Immature natural killer cell (primary cell): ENCODE measurements around the gene FAM120A. TPM values are rescaled to one million over a fixed set of nuclear protein-coding genes. Genes with fewer than 3 reads are reported as not detected.
"Not testable (repeated sequence)": the region's sequence is repeated elsewhere in the genome, so short reads cannot be mapped to it uniquely, and the experiment has no call there.

ENCODE experiments used
- DNase-seq, 3 donors: peaks; one replicate each; pipeline ENCODE4 v3.0.0; 2022; ENCODE audit warnings: mixed read lengths in 1 of 3
- H3K27ac Mint-ChIP-seq, 6 donors: one replicate each; pipeline ENCODE4 v1.8.0; 2020; ENCODE audit warnings: mixed read lengths in 6 of 6, mild to moderate bottlenecking in 5 of 6, inconsistent platforms in 4 of 6, moderate library complexity in 3 of 6
- H3K27me3 Mint-ChIP-seq, 3 donors: one replicate each; pipeline ENCODE4 v1.8.0; 2020 to 2021; ENCODE audit warnings: low read depth in 3 of 3, mild to moderate bottlenecking in 3 of 3, mixed read lengths in 3 of 3, moderate library complexity in 3 of 3, inconsistent platforms in 1 of 3
- H3K36me3 Mint-ChIP-seq, 3 donors: one replicate each; pipeline ENCODE4 v1.8.0; 2020; ENCODE audit warnings: mixed read lengths in 3 of 3, inconsistent platforms in 2 of 3, mild to moderate bottlenecking in 2 of 3
- H3K4me1 Mint-ChIP-seq, 2 donors: one replicate each; pipeline ENCODE4 v1.8.0; 2020; ENCODE audit warnings: inconsistent platforms in 2 of 2, mild to moderate bottlenecking in 2 of 2, mixed read lengths in 2 of 2, moderate library complexity in 1 of 2
- H3K4me3 Mint-ChIP-seq, 5 donors: one replicate each; pipeline ENCODE4 v1.8.0; 2020; ENCODE audit warnings: mild to moderate bottlenecking in 5 of 5, mixed read lengths in 5 of 5, inconsistent platforms in 3 of 5, moderate library complexity in 3 of 5
- H3K9me3 Mint-ChIP-seq, 6 donors: one replicate each; pipeline ENCODE4 v1.8.0; 2020; ENCODE audit warnings: mild to moderate bottlenecking in 6 of 6, mixed read lengths in 6 of 6, inconsistent platforms in 4 of 6, moderate library complexity in 3 of 6
- polyA plus RNA-seq, 3 donors: library from polyadenylated mRNA; unstranded; fragments of 300-500 nt; fragmentation: Illumina TruSeq; gene quantifications; one replicate each; pipeline ENCODE4 v1.2.3, GENCODE V29; 2021

The FAM120A gene
- polyA plus RNA-seq, 3 donors from 2014 or later, result 6.2 to 16.0 (median 6.9) TPM

- no peaks in the 10 kb centered on the region for H3K9me3 Mint-ChIP-seq
- peaks cover 0 to 2% (median 0%) of the 10 kb centered on the region in 3 donors for H3K27me3 Mint-ChIP-seq
- H3K4me1 Mint-ChIP-seq, result peaks cover 34 to 78% of the 10 kb centered on the region in 2 donors
- H3K27ac Mint-ChIP-seq, result peak overlapping the region in 1 of 6 donors; percentile 41
- peaks cover 8 to 15% (median 9%) of the 10 kb centered on the region in 3 donors for H3K36me3 Mint-ChIP-seq
- DNase-seq, result no peak
- H3K4me3 Mint-ChIP-seq, result no peak overlapping the region
Measured at GRCh38 chr9:93491593-93492232, 40.2 kb downstream of the FAM120A start.

- Mint-ChIP-seq H3K4me1 (peaks cover 31 to 75% of the 10 kb centered on the region in 2 donors), H3K27me3 (peaks cover 0 to 2% (median 0%) of the 10 kb centered on the region in 3 donors), H3K9me3 (no peaks in the 10 kb centered on the region), H3K36me3 (peaks cover 9 to 20% (median 10%) of the 10 kb centered on the region in 3 donors), H3K4me3 (no peak overlapping the region), H3K27ac (peak overlapping the region in 1 of 6 donors; percentile 41)
- DNase-seq, result no peak
Measured at GRCh38 chr9:93492327-93492726, 40.8 kb downstream of the FAM120A start.

- Mint-ChIP-seq H3K27ac (no peak overlapping the region), H3K9me3 (no peaks in the 10 kb centered on the region), H3K27me3 (peaks cover 0 to 2% (median 0%) of the 10 kb centered on the region in 3 donors), H3K4me1 (peaks cover 22 to 59% of the 10 kb centered on the region in 2 donors), H3K4me3 (no peak overlapping the region), H3K36me3 (peaks cover 7 to 17% (median 9%) of the 10 kb centered on the region in 3 donors)
- DNase-seq, result no peak
Measured at GRCh38 chr9:93493949-93494348, 42.5 kb downstream of the FAM120A start.

GRCh38 chr9:93496285-93496684 lies 44.8 kb downstream of the FAM120A start:
- peaks cover 35 to 58% of the 10 kb centered on the region in 2 donors for H3K4me1 Mint-ChIP-seq
- no peak for DNase-seq
- peaks cover 0 to 7% (median 0%) of the 10 kb centered on the region in 3 donors for H3K27me3 Mint-ChIP-seq
- no peak overlapping the region for H3K4me3 Mint-ChIP-seq
- peak overlapping the region in 1 of 6 donors; percentile 27 for H3K27ac Mint-ChIP-seq
- H3K9me3 Mint-ChIP-seq, result no peaks in the 10 kb centered on the region
- peaks cover 8 to 28% (median 12%) of the 10 kb centered on the region in 3 donors for H3K36me3 Mint-ChIP-seq

GRCh38 chr9:93500571-93501298 lies 49.2 kb downstream of the FAM120A start:
- Mint-ChIP-seq H3K4me1 (peaks cover 42 to 52% of the 10 kb centered on the region in 2 donors), H3K27me3 (peaks cover 0 to 9% (median 1%) of the 10 kb centered on the region in 3 donors), H3K36me3 (peaks cover 8 to 21% (median 14%) of the 10 kb centered on the region in 3 donors), H3K9me3 (no peaks in the 10 kb centered on the region), H3K4me3 (peak overlapping the region; percentile 77 to 91 (median 83)), H3K27ac (peak overlapping the region; percentile 85 to 92 (median 90))
- DNase-seq, result no peak

GRCh38 chr9:93501406-93501805 lies 49.9 kb downstream of the FAM120A start:
- Mint-ChIP-seq H3K9me3 (no peaks in the 10 kb centered on the region), H3K4me3 (peak overlapping the region; percentile 77 to 91 (median 83)), H3K27me3 (peaks cover 0 to 7% (median 1%) of the 10 kb centered on the region in 3 donors), H3K4me1 (peaks cover 40 to 52% of the 10 kb centered on the region in 2 donors), H3K27ac (peak overlapping the region; percentile 85 to 92 (median 90)), H3K36me3 (peaks cover 8 to 21% (median 14%) of the 10 kb centered on the region in 3 donors)
- peak; percentile 9 to 22 (median 19) for DNase-seq

- no peak for DNase-seq
- Mint-ChIP-seq H3K4me1 (peaks cover 57 to 71% of the 10 kb centered on the region in 2 donors), H3K36me3 (peaks cover 4 to 11% (median 11%) of the 10 kb centered on the region in 3 donors), H3K4me3 (no peak overlapping the region), H3K27ac (peak overlapping the region in 2 of 6 donors; percentile 13 to 51), H3K9me3 (no peaks in the 10 kb centered on the region), H3K27me3 (peaks cover 0 to 6% (median 1%) of the 10 kb centered on the region in 3 donors)
Measured at GRCh38 chr9:93503381-93503780, 51.9 kb downstream of the FAM120A start.

GRCh38 chr9:93505541-93506132 lies 54.2 kb downstream of the FAM120A start:
- Mint-ChIP-seq H3K4me1 (peaks cover 66 to 81% of the 10 kb centered on the region in 2 donors), H3K4me3 (no peak overlapping the region), H3K36me3 (peaks cover 0 to 3% (median 0%) of the 10 kb centered on the region in 3 donors), H3K27me3 (peaks cover 0 to 6% (median 1%) of the 10 kb centered on the region in 3 donors), H3K27ac (peak overlapping the region in 4 of 6 donors; percentile 13 to 80 (median 32)), H3K9me3 (no peaks in the 10 kb centered on the region)
- no peak for DNase-seq

- Mint-ChIP-seq H3K4me1 (peaks cover 74 to 90% of the 10 kb centered on the region in 2 donors), H3K4me3 (no peak overlapping the region), H3K9me3 (no peaks in the 10 kb centered on the region), H3K27me3 (no peaks in the 10 kb centered on the region), H3K27ac (peak overlapping the region in 5 of 6 donors; percentile 23 to 70 (median 45)), H3K36me3 (peaks cover 0 to 3% (median 0%) of the 10 kb centered on the region in 3 donors)
- DNase-seq, result no peak
Measured at GRCh38 chr9:93507768-93508167, 56.3 kb downstream of the FAM120A start.

- H3K36me3 Mint-ChIP-seq, result peaks cover 0 to 3% (median under 1%) of the 10 kb centered on the region in 3 donors
- H3K4me1 Mint-ChIP-seq, result peaks cover 78 to 95% of the 10 kb centered on the region in 2 donors
- H3K9me3 Mint-ChIP-seq, result no peaks in the 10 kb centered on the region
- no peak overlapping the region for H3K4me3 Mint-ChIP-seq
- H3K27ac Mint-ChIP-seq, result peak overlapping the region in 5 of 6 donors; percentile 23 to 70 (median 45)
- H3K27me3 Mint-ChIP-seq, result no peaks in the 10 kb centered on the region
- DNase-seq, result no peak
Measured at GRCh38 chr9:93508207-93508606, 56.7 kb downstream of the FAM120A start.

GRCh38 chr9:93509084-93509483 lies 57.6 kb downstream of the FAM120A start:
- Mint-ChIP-seq H3K9me3 (no peaks in the 10 kb centered on the region), H3K27me3 (no peaks in the 10 kb centered on the region), H3K27ac (peak overlapping the region in 2 of 6 donors; percentile 0 to 1), H3K4me1 (peaks cover 84 to 99% of the 10 kb centered on the region in 2 donors), H3K4me3 (no peak overlapping the region), H3K36me3 (peaks cover 0 to 3% (median 3%) of the 10 kb centered on the region in 3 donors)
- no peak for DNase-seq

- H3K27ac Mint-ChIP-seq, result peak overlapping the region; percentile 42 to 88 (median 82)
- peak overlapping the region; percentile 3 to 77 (median 46) for H3K4me3 Mint-ChIP-seq
- H3K27me3 Mint-ChIP-seq, result no peaks in the 10 kb centered on the region
- DNase-seq, result peak in 2 of 3 donors; percentile 9 to 20
- H3K4me1 Mint-ChIP-seq, result peaks cover 81 to 93% of the 10 kb centered on the region in 2 donors
- H3K36me3 Mint-ChIP-seq, result peaks cover 0 to 3% (median 3%) of the 10 kb centered on the region in 3 donors
- H3K9me3 Mint-ChIP-seq, result no peaks in the 10 kb centered on the region
Measured at GRCh38 chr9:93510041-93510440, 58.6 kb downstream of the FAM120A start.

- peaks cover 72 to 81% of the 10 kb centered on the region in 2 donors for H3K4me1 Mint-ChIP-seq
- H3K4me3 Mint-ChIP-seq, result peak overlapping the region in 4 of 5 donors; percentile 9 to 71 (median 56)
- H3K27ac Mint-ChIP-seq, result peak overlapping the region; percentile 60 to 94 (median 88)
- H3K27me3 Mint-ChIP-seq, H3K36me3 Mint-ChIP-seq, H3K9me3 Mint-ChIP-seq, DNase-seq: not testable (repeated sequence)
Measured at GRCh38 chr9:93511228-93511627, 59.7 kb downstream of the FAM120A start.
